A673 (cell line): ENCODE data around the gene WSCD2. TPM values are rescaled to one million over a fixed set of nuclear protein-coding genes. Genes with fewer than 3 reads are reported as not detected.

ENCODE experiments used
- BruUV-seq: library from RNA; stranded (reverse); fragments of 400-500 nt; replicated peaks from 2 replicates; lab custom pipeline; 2021; lab: Mats Ljungman, UMichigan
- CTCF ChIA-PET: fragments of 300-600 bp; sonication (Branson Sonifier 250); formaldehyde crosslinking; loops from one replicate; lab custom pipeline; 2022; ENCODE audit warnings: antibody characterized with exemption; lab: Charles Lee
- POLR2A ChIA-PET: fragments of 300-600 bp; sonication (Branson Sonifier 250); formaldehyde crosslinking; loops from one replicate; lab custom pipeline; 2022; ENCODE audit warnings: antibody characterized with exemption; ENCODE audit not compliant: low non-redundant PET; lab: Charles Lee
- DNase-seq: peaks from one replicate; pipeline ENCODE4 v3.0.0-alpha.2; 2015; ENCODE audit warnings: low spot score
- H3K27ac ChIP-seq: fragments of 200-600 bp; sonication (generic); 2 replicates; pipeline ENCODE4 v1.5.1; 2016; ENCODE audit warnings: mixed run types, low read depth, mild to moderate bottlenecking, mixed read lengths, antibody characterized with exemption, low read length; ENCODE audit not compliant: poor library complexity, severe bottlenecking
- H3K27me3 ChIP-seq: fragments of 200-600 bp; sonication (generic); replicated peaks from 2 replicates; pipeline ENCODE4 v1.6.1; 2017; ENCODE audit warnings: mixed run types, low read depth, mild to moderate bottlenecking, mixed read lengths, antibody characterized with exemption, low read length; ENCODE audit not compliant: insufficient read depth, poor library complexity
- H3K36me3 ChIP-seq: fragments of 200-600 bp; sonication (generic); 2 replicates; pipeline ENCODE4 v1.6.1; 2016; ENCODE audit warnings: mixed run types, mild to moderate bottlenecking, mixed read lengths, antibody characterized with exemption, low read length; ENCODE audit not compliant: insufficient read depth, poor library complexity, severe bottlenecking
- H3K4me1 ChIP-seq: fragments of 200-600 bp; sonication (generic); 2 replicates; pipeline ENCODE4 v1.6.1; 2017; ENCODE audit warnings: mixed run types, mild to moderate bottlenecking, mixed read lengths, antibody characterized with exemption, low read length; ENCODE audit not compliant: insufficient read depth, poor library complexity, severe bottlenecking
- H3K4me3 ChIP-seq: fragments of 200-600 bp; sonication (generic); 2 replicates; pipeline ENCODE4 v1.5.1; 2016; ENCODE audit warnings: low read depth, mixed run types, mild to moderate bottlenecking, mixed read lengths, low read length; ENCODE audit not compliant: poor library complexity, severe bottlenecking
- H3K9me3 ChIP-seq: fragments of 200-600 bp; sonication (generic); 2 replicates; pipeline ENCODE4 v1.6.1; 2016; ENCODE audit warnings: mixed run types, low read depth, mild to moderate bottlenecking, mixed read lengths, antibody characterized with exemption, low read length; ENCODE audit not compliant: poor library complexity, severe bottlenecking
- CTCF ChIP-seq: fragments of 300-800, 200-600 bp; sonication (generic); conservative IDR thresholded peaks from 2 replicates; pipeline ENCODE4 v1.5.1; 2017; ENCODE audit warnings: low read depth, mild to moderate bottlenecking, antibody characterized with exemption, low read length, moderate library complexity, mixed read lengths
- EZH2 ChIP-seq: fragments of 200-600 bp; sonication (generic); IDR thresholded peaks from 2 replicates; pipeline ENCODE4 v1.6.1; 2017; ENCODE audit warnings: borderline replicate concordance, low read depth, mild to moderate bottlenecking, mixed read lengths, antibody characterized with exemption, low read length; ENCODE audit not compliant: poor library complexity, severe bottlenecking
- intact Hi-C: fragments of 100-400 bp; cut with micrococcal nuclease; formaldehyde crosslinking; loops from one replicate; pipeline ENCODE4 v1.10.0; 2022; ENCODE audit not compliant: unreplicated experiment
- total RNA-seq: library from RNA; stranded (reverse); gene quantifications from 2 replicates; pipeline ENCODE4 v1.2.3, GENCODE V29; 2021

The WSCD2 gene
- total RNA-seq, 1 experiment from 2014 or later: not detected

GRCh38 chr12:108196319-108196718, 67.2 kb downstream of the WSCD2 start:
- H3K27ac ChIP-seq: no peak overlapping the region
- H3K9me3 ChIP-seq: no peaks in the 10 kb centered on the region
- intact Hi-C loops: loop anchor here (10.0 kb wide), 1 partner anchor 258 kb away; no protein-coding TSS in a partner anchor
- BruUV-seq: no TSS peak
- no peaks in the 10 kb centered on the region for H3K36me3 ChIP-seq
- no peak overlapping the region for H3K4me3 ChIP-seq
- CTCF ChIA-PET: no interaction called here
- no peaks in the 10 kb centered on the region for H3K27me3 ChIP-seq
- H3K4me1 ChIP-seq: no peaks in the 10 kb centered on the region
- no peak for DNase-seq
- POLR2A ChIA-PET: no interaction called here
- no peak for TF ChIP-seq CTCF
- no peak for TF ChIP-seq EZH2

GRCh38 chr12:108196921-108197320, 67.8 kb downstream of the WSCD2 start:
- TF ChIP-seq EZH2 (no peak), CTCF (no peak)
- no peaks in the 10 kb centered on the region for H3K9me3 ChIP-seq
- no peak for DNase-seq
- H3K4me1 ChIP-seq: no peaks in the 10 kb centered on the region
- H3K27me3 ChIP-seq: no peaks in the 10 kb centered on the region
- ChIA-PET POLR2A (no interaction called here), CTCF (no interaction called here)
- intact Hi-C loops: loop anchor here (10.0 kb wide), 1 partner anchor 258 kb away; no protein-coding TSS in a partner anchor
- no peaks in the 10 kb centered on the region for H3K36me3 ChIP-seq
- no peak overlapping the region for H3K4me3 ChIP-seq
- BruUV-seq: no TSS peak
- no peak overlapping the region for H3K27ac ChIP-seq

GRCh38 chr12:108198043-108198442, 69.0 kb downstream of the WSCD2 start:
- H3K27ac ChIP-seq: no peak overlapping the region
- H3K27me3 ChIP-seq: no peaks in the 10 kb centered on the region
- H3K4me3 ChIP-seq: no peak overlapping the region
- H3K36me3 ChIP-seq: no peaks in the 10 kb centered on the region
- TF ChIP-seq CTCF (no peak), EZH2 (no peak)
- no peak for DNase-seq
- no peaks in the 10 kb centered on the region for H3K9me3 ChIP-seq
- no peaks in the 10 kb centered on the region for H3K4me1 ChIP-seq
- intact Hi-C loops: loop anchor here (10.0 kb wide), 1 partner anchor 257 kb away; no protein-coding TSS in a partner anchor
- ChIA-PET POLR2A (no interaction called here), CTCF (no interaction called here)
- BruUV-seq: no TSS peak
